Activated T-cell treated with anti-CD3 and anti-CD28 coated beads, Interleukin-2, amount 50 U/mL, for 48 hours (primary cell): ENCODE results near the gene LATS2.

Experiments used
- DNase-seq, 2 experiments: peaks; one replicate each; pipeline ENCODE4 v3.0.0-alpha.2; 2020

LATS2 gene

GRCh38 chr13:21061029-21061763, at the start of gene LATS2:
LATS2 (minus strand) TSS chr13:21061586; CDS start chr13:21046026, 15,560 bp downstream.
- peak; percentile 64 to 73 for DNase-seq

- DNase-seq: peak in 1 of 2 experiments; percentile 17
Observed at GRCh38 chr13:21109168-21109567, 47.8 kb upstream of the LATS2 start.

GRCh38 chr13:21106089-21106488, 44.7 kb upstream of the LATS2 start:
- DNase-seq: no peak

- DNase-seq: no peak
Observed at GRCh38 chr13:21104199-21105019, 43.0 kb upstream of the LATS2 start.

- no peak for DNase-seq
Observed at GRCh38 chr13:21101865-21102576, 40.6 kb upstream of the LATS2 start.

GRCh38 chr13:21100994-21101757, 39.8 kb upstream of the LATS2 start:
- DNase-seq: no peak

- DNase-seq: no peak
Observed at GRCh38 chr13:21100211-21100610, 38.8 kb upstream of the LATS2 start.

GRCh38 chr13:21095311-21095710, 33.9 kb upstream of the LATS2 start:
- no peak for DNase-seq

- DNase-seq: no peak
Observed at GRCh38 chr13:21089830-21090229, 28.4 kb upstream of the LATS2 start.

- DNase-seq: no peak
Observed at GRCh38 chr13:21088534-21088933, 27.1 kb upstream of the LATS2 start.

GRCh38 chr13:21086929-21087328, 25.5 kb upstream of the LATS2 start:
- DNase-seq: no peak

- no peak for DNase-seq
Observed at GRCh38 chr13:21081926-21082325, 20.5 kb upstream of the LATS2 start.

GRCh38 chr13:21080593-21080891, 19.2 kb upstream of the LATS2 start:
- DNase-seq: no peak

GRCh38 chr13:21079761-21080592, 18.6 kb upstream of the LATS2 start:
- DNase-seq: no peak

GRCh38 chr13:21079221-21079620, 17.8 kb upstream of the LATS2 start:
- no peak for DNase-seq

GRCh38 chr13:21078501-21078900, 17.1 kb upstream of the LATS2 start:
- no peak for DNase-seq

GRCh38 chr13:21077788-21078353, 16.5 kb upstream of the LATS2 start:
- no peak for DNase-seq

- DNase-seq: no peak
Observed at GRCh38 chr13:21077076-21077787, 15.8 kb upstream of the LATS2 start.

GRCh38 chr13:21076253-21076652, 14.9 kb upstream of the LATS2 start:
- DNase-seq: peak in 1 of 2 experiments; percentile 23

GRCh38 chr13:21075379-21076249, 14.2 kb upstream of the LATS2 start:
- peak; percentile 37 to 49 for DNase-seq
